HG02759 (cell line): ENCODE data around the gene NEURL2.

Experiments used
- ATAC-seq: cut with Tn5 transposase; IDR thresholded peaks from one replicate; pipeline ENCODE4 v1.9.1; 2021; ENCODE audit warnings: mild to moderate bottlenecking, moderate library complexity; ENCODE audit not compliant: unreplicated experiment

The NEURL2 gene

DNA sequence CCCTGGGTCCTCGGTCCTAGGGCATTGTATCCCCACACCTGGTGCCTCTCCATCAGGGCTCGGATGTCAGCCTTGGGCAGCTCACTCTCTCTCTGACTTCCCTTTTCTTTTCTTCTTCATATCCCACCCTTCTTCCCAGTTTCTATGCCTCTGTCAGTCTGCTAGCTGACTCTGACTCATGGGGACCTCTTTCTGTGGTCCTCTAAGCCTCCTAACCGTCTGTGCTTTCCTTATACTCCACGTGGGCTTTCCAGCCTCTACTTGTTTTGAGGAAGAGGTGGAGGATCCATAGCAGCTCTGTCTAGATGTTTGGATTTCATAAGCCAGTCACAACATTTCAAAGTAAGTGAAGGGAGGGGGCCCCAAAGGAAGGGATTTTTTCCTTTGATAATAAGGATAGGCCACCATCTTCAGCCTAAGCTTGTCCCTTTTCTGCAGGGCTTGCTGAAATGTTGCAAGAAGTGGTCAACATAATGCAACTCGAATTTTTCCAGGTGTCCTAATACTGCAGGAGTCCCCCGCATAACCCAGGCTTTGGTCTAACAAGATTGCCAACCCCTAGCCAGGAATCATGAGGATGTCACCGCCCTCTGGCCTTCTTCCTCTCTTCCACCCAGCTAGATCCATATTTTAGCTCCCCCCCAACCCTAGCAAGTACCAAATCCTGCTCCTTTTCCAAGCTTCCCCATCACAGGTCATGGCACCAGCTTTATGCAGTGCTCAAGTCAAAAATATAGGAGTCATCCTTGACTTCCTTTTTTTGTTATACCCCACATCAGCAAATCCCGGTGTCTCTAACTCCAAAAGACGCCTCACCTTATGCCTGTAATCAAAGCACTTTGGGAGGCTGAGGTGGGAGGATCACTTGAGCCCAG, 29.7 kb upstream of the NEURL2 start:
- no peak for ATAC-seq

DNA sequence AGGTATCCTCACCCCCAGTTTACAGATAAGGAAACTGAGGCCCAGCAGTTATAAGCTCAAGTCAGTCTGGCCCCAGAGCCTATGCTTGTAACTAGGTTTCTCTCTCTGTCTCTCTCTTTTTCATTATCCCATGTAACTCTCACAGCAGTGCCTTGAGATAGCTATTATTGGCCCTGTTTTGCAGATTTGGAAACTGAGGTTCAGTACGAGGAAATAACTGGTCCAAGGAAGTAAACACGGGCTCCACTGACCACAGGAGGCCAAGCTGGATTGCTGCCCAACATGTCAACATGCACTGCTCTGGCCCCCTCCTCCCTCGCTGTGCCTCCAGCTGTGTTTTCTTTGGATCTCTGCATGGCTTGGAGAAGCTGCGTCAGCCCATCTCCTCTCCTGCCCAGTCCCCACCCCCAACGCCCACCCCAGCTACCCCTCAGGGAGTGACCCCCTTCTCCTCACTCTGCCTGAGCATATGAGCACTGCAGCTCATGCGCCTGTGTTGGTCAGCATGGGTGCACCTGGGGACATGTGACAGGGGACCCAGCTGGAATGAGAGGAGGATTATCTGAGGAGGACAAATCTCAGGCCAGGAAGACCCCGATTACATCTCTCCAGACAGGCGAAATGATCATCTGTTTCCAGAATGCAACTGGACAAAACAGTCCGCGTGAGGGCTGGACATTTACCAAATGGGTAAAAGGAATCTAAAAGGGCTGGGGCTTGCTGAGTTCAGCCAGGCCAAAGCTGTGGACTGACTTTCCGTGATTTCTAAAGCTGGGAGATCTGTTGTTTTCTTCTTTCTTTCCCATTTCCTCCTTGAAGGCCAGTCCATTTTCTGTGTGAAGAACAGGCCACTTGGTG, 28.8 kb upstream of the NEURL2 start:
- ATAC-seq = no peak

DNA sequence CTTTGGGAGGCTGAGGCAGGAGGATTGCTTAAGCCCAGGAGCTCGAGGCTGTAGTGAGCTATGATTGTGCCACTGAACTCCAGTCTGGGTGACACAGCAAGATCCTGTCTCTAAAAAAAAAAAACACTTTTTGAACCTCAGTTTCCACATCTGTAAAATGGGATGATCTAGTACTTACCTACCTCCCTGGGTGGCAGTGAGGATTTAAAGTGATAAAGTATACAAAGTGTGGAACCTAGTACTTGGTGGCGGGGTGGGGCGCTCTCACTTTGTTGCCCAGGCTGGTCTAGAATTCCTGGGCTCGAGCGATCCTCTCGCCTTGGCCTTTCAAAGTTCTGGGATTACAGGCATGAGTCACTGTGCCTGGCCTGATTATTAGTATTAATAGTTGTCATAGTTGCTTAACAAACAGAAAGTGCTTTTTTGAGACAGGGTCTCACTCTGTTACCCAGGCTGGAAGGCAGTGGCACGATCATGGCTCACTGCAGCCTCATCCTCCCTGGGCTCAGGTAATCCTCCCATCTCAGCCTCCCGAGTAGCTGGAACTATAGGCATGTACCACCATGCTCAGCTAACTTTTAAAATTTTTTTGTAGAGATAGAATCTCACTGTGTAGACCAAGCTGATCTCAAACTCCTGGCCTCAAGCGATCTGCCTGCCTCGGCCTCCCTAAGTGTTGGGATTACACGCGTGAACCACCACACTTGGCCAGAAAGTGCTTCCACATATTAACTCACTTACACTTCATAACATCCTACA, 27.9 kb upstream of the NEURL2 start:
- ATAC-seq = no peak

DNA sequence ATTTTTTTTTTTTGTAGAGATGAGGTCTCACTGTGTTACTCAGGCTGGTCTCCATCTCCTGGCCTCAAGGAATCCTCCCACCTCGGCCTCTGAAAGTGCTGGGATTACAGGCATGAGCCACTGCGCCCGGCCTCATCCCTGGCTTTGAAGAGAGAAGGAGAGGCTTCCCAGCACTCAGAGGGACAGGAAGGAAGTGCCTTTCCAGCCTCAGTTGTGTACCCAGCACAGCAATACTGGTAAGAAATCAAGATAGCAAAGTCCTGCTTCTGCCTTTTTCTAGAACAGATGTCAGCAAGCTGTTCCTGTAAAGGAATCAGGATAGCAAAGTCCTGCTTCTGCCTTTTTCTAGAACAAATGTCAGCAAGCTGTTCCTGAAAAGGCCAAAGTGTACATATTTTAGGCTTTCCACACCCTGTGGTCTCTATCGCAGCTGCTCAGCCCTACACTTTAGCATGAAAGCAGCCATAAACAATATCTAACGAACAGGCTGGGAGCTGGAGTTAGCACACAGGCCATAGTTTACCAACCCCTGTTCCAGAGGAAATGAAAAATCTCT, 27.3 kb upstream of the NEURL2 start:
- ATAC-seq = no peak

DNA sequence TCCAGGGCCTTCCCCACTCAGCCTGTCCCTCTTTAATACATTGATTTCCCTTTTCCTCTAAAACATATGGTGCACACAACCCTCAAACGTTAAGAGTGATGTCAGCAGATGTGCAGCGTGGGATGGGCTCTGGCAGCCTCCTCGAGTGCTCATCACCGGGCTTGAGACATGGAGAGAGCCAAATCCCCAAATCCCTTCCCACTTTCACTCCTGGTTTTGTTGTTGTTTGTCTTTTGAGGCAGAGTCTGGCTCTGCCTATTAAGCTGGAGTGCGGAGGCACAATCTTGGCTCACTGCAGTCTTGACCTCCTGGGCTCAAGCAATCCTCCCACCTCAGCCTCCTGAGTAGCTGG, 26.8 kb upstream of the NEURL2 start:
- ATAC-seq = no peak

DNA sequence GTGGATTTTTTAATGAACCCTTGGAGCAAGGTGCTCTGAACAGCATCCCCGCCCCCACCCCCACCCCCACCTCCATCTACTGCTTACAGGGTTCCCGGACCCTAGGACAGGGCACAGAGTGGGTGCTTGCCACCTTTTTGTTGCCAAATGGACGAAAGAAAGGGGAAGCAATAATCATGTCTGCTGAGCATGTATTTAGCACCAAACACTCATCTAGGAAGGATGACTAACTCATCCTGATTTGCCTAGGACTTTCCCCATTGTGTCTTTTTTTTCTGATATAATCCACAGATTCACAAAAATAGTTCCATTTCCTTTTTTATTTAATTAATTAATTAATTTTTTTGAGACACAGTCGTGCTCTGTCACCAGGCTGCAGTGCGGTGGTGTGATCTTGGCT, 22.1 kb upstream of the NEURL2 start:
- no peak for ATAC-seq

DNA sequence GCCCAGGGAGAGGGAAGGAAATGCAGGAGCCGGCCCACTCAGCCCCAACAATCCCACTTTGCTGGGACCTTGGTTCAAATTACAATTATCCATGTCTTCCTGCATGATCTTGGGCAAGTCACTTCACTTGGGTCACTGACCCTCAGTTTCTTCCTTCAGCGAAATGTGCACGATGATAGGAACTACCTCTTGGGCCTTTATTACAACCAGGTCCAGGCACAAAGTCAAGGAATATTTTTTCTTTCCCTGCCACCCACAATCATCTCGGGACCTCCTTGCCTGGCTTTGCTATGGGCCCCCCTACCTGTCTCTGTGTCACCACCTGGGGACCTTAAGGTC, 21.3 kb upstream of the NEURL2 start:
- no peak for ATAC-seq

DNA sequence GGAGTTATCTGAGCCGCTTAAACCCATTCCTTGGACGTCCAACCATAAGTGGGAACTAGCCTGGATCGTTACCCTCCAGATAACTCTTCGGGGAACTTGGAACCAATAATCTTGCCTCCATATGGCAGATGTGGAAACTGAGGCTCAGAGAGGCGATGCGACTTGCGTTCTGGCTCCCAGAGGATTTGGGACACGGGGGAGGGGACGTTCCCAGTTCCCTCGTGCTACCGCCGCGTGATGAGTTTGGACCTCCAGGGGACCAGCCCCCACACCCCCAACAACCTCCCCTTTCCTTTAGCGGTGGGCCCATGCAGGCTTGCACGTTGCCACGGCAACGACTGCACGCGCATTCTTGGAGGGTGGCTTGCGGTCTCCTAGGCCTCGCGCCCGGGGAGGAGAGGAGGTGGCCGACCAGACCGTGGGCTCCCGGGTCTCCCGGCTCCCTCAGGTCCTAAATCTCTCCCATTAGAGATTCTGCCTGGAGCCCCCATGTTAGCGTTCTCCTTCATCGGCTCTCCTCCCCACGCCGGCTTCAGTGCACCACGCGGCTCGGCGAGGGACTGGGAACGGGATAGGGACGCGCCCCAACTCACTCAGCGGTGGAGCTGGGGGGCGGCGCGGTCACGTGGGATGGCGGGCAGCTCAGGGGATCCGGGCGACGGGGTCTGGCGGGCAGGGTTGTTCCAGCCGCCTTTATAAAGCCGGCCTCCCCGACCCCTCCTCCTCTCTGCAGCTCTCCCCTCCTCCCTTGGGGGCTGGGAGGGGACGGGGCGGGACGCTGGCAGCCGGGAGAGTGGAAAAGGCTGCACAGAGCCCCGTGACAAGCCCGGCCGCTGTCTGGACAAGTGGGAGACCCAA, 20.7 kb upstream of the NEURL2 start, which contains the start of gene PLTP:
Gene PLTP (minus strand): TSS at position 670 of the 858 bp plus-strand sequence. CDS start 703 bp downstream, outside the sequence.
- ATAC-seq = no peak

DNA sequence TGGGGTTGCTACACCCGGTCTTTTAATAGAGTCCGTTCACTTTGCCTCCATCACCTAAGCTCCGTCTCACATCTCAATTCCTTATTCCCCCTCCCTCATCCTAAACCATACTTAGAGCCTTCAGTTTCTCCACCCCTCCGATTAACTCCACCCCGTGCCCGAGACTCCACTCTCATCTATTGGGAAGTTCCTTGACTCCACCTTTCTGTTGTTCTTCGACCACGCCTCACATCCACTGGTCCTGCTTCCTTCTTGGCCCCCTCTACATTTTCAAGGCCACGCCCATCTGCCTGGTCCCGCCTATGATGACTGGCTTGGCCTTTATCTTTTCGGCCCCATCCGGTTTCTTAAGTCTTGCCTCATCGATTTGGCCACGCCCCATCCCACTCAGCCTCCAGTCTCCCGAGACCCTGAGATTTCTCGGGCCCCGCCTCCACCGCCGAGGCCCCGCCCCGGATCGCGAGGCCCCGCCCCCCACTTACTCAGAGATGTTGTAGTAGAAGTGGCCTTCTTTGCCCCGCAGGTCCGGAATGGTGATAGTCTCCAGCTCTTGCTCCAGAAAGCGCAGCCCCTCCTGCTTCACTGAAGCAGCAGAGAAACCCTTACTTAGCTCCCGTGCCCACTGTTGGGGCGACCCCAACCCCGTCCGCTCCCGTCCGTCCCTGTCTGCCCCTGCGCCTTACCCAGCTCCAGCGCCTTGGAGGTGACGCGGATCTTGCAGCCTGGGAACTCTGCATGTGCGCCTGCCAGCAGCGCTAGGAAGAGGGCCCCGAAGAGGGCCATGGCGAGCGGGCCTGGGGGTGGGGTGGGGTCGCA, 19.9 kb upstream of the NEURL2 start:
- peak; percentile 89 for ATAC-seq

DNA sequence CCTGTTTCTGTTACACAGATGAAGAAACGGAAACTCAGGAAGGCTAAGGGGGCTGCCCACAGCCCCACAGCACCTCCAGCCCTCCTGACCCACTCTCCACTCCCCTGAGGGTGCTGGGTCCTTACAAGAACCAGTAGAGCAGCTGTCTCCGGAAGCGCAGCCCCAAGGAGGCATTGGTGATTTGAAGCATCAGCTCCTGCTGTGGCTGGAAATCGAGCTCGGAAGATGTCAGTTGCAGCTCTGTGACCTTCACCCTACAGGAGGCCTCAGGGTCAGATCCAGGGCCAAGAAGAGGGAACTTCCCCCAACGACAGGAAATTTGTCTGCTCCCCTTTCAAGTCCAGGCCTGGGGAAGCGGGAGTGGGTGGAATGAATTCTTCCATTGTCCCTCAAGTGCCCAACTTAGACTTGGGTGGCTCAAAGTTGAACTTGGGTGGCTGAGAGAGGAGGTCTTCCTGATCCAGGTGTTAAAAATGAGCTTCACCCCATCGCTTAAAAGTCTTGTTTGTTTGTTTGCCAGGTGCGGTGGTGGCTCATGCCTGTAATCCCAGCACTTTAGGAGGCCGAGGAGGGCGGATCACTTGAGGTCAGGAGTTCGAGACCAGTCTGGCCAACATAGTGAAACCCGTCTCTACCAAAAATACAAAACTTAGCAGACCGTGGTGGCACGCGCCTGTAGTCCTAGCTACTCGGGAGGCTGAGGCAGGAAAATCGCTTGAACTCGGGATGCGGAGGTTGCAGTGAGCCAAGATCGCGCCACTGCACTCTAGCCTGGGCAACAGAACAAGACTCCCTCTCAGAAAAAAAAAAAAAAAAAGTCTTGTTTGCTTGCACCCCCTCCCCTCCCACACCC, 19.0 kb upstream of the NEURL2 start:
- no peak for ATAC-seq

DNA sequence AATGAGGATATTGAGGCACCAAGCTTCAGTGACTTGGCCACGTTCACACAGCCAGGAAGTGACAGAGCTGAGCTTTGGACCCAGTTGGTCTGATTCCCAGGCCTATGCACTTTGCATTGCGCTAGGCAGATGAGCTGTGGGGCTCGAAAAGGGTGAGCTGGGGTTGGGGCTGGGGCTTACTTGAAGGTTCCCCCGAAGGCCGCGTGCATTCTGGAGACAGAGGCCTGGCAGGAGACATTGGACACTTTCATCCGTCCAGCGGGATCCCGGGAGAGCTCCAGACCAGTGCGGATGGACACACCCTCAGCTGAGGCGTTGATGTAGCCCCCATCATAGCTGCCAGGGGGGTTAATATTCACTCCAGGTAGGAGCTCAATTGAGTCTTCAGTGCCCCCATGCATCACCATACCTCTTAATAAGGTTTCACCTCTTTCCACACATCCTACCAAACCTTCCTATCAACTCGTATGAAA, 18.4 kb upstream of the NEURL2 start:
- no peak for ATAC-seq

DNA sequence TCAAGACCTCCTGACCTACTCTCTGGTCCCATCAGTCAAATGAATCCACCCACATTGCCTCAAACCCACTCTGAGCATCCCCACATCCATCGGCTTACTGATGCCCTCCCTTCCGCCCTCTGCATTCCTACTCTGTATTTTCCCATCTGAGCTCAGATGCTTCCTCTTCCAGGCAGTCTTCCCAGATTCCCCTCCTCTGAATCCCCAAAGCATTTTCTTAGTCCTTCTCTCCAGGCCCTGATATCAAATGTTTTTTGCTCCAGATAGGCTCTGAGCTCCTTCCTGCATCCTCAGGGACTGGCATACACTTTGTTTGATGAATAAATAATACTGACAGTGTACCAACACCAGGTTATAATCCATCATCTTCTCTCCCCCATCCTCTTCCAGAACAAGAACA, 17.1 kb upstream of the NEURL2 start:
- ATAC-seq = no peak

DNA sequence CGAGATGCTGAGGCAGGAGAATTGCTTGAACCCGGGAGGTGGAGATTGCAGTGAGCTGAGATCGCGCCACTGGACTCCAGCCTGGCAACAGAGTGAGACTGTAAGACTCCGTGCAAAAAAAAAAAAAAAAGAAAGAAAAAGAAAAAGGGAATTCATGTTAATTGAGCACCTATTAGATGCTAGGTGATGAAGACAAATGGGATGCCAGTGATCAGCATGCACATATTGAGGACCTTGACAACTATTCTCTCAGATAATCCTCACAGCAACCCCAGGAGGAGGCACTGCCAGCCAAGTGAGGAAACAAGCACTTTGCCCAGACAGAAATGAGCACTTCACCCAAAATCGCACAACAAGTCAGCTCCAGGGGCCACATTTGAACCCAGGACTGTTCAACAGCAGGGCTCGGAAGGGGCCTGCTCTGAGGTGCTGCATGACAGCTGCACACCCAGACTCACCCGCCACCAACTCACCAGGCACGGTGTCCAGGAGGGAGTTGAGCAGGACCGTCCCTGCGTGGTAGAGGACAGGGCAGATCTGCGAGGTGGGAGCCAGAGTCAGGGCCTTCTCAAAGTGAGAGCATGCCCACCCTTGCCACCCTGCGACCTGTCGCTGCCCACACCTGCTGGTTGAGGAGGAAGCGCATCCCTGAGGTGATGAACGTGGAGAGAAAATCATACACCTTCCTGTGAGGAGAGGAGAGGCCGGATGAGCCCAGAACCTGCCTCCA, 16.4 kb upstream of the NEURL2 start:
- ATAC-seq = no peak

DNA sequence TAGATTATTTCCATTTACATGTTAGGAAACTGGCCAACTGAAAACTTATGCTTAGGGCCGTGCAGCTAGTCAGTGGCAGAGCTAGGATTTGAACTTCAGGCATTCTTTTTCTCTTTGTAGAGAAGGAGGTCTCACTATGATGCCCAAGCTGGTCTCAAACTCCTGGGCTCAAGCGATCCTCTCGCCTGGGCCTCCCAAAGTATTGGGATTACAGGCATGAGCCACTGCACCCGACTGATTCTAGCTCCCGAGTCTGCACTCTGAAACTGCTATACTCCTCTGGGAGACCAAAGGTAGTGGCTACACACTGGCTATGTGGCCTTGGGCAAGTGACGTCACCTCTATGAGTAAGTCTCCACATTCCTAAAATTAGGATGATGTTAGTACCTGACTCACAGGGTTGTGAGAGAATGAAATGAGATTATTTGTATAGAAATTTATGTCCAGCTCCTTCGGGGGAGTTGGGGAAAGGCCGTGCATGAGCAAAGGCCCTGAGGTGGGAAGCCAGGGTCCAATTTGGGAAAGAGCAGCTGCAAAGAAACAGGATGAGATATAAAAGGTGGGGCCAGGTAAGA, 14.6 kb upstream of the NEURL2 start:
- ATAC-seq = no peak

DNA sequence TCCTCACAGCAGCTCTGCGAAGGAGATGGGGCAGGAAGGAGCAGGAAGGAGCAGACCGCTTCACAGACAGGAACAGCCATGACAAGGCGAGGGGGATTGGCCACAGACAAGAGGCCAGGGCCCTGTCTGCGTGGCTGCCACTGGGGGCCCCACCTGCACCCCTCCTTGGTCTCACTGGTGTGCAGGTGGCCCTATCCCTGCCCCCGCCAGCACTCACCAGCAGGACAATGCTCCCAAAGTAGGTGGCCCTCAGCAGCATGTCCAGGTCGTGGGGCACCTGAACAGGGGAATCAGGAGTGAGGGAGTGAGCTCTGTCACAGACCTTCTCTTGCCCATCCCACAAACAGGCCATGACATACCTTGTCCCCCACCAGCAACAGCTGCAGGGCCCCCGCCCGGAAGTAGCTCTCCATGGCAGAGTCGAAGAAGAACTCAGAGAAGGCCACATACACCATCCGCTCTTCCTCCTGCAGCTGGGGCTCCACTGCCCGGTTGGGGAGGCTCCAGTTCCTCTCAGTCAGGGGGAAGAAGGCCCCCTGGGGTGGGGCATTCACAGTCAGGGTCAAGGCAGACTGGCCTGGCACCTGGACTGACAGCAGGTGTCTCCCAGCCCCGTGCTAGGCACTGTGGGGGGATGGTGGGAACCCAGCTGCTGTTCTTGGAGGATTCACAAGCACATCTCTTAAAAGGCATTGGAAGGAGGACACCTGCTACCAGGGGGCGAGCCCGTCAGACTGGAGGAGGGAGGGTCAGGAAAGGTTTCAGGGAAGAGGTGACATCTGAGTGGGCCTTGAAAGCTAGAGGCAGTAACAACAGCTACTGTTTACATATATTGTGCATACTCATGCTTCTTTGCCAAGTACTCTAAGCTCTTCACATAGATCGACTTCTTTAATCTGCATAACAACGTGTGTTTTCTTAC, 13.8 kb upstream of the NEURL2 start:
- no peak for ATAC-seq

DNA sequence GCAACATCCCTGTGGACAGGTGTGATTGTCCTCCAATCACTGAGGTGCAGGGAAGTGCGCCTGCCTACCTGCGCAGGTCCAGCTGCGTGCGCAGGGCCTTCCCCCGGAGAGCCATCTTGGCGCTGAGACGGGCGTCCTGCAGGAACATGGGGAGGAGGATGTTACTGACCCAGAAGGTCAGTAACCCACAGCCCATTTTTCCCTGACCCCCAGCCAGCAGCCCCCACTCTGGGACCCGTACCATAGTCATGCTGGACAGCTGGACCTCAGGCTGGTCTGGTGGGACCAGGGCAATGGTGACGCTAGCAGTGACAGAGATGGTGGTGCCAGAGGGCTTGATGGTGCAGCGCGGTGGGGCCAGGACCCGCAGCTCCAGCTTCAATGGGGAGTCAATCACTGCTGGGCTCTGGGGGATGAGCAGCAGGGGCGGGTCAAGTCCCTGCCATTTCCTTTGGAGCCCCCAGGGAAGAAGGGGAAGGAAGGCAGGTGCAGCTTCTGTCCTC, 11.2 kb upstream of the NEURL2 start:
- no peak for ATAC-seq
